ENCODE measurements around the gene TRAF6.
"Not testable (repeated sequence)": the region's sequence is repeated elsewhere in the genome, so short reads cannot be mapped to it uniquely, and the experiment has no call there.

TRAF6 gene

GRCh38 chr11:36492724-36493304 is 17.3 kb downstream of the TRAF6 start:
- DNase-seq, result no peak

- no peak for DNase-seq
Measured at GRCh38 chr11:36490026-36490806, 19.9 kb downstream of the TRAF6 start.

- DNase-seq, result no peak
Measured at GRCh38 chr11:36488096-36488495, 22.0 kb downstream of the TRAF6 start.

GRCh38 chr11:36487619-36488018 is 22.5 kb downstream of the TRAF6 start:
- DNase-seq, result no peak

GRCh38 chr11:36485298-36486002 is 24.6 kb downstream of the TRAF6 start:
- no peak for DNase-seq

GRCh38 chr11:36483042-36483441 is 27.0 kb downstream of the TRAF6 start:
- DNase-seq, result not testable (repeated sequence)

GRCh38 chr11:36480833-36481232 is 29.2 kb downstream of the TRAF6 start:
- no peak for DNase-seq

- no peak for DNase-seq
Measured at GRCh38 chr11:36478700-36479329, 31.3 kb downstream of the TRAF6 start.

GRCh38 chr11:36475192-36475591 is 34.9 kb downstream of the TRAF6 start:
- no peak for DNase-seq

GRCh38 chr11:36471577-36471976 is 38.5 kb downstream of the TRAF6 start:
- DNase-seq, result no peak

- no peak for DNase-seq
Measured at GRCh38 chr11:36469881-36470802, 39.9 kb downstream of the TRAF6 start.

GRCh38 chr11:36469063-36469462 is 41.0 kb downstream of the TRAF6 start:
- no peak for DNase-seq

GRCh38 chr11:36467916-36468315 is 42.2 kb downstream of the TRAF6 start:
- no peak for DNase-seq

GRCh38 chr11:36467012-36467411 is 43.1 kb downstream of the TRAF6 start:
- DNase-seq, result no peak

- DNase-seq, result no peak
Measured at GRCh38 chr11:36465449-36466163, 44.5 kb downstream of the TRAF6 start.

- no peak for DNase-seq
Measured at GRCh38 chr11:36464720-36465119, 45.4 kb downstream of the TRAF6 start.

GRCh38 chr11:36463781-36464180 is 46.3 kb downstream of the TRAF6 start:
- DNase-seq, result no peak

- no peak for DNase-seq
Measured at GRCh38 chr11:36462321-36462720, 47.8 kb downstream of the TRAF6 start.

- DNase-seq, result no peak
Measured at GRCh38 chr11:36460220-36460619, 49.9 kb downstream of the TRAF6 start.

GRCh38 chr11:36459046-36459445 is 51.0 kb downstream of the TRAF6 start:
- no peak for DNase-seq

GRCh38 chr11:36458129-36458915 is 51.8 kb downstream of the TRAF6 start:
- no peak for DNase-seq
